Activated naive CD8-positive, alpha-beta T cell treated with anti-CD3 and anti-CD28 coated beads, Interleukin-2, amount 50 U/mL, for 24 hours (primary cell): ENCODE measurements around the gene SRD5A2.
"Not testable (repeated sequence)": the region's sequence is repeated elsewhere in the genome, so short reads cannot be mapped to it uniquely, and the experiment has no call there.

ENCODE experiments used
- ATAC-seq: fragments of 150-1000 bp; cut with Tn5 transposase; one replicate; pipeline ENCODE4 v1.10.0; 2021
- DNase-seq: peaks from one replicate; pipeline ENCODE4 v3.0.0; 2021
- H3K27ac Mint-ChIP-seq: one replicate; pipeline ENCODE4 v1.8.0; 2021; ENCODE audit warnings: mild to moderate bottlenecking, mixed read lengths
- H3K27me3 Mint-ChIP-seq: one replicate; pipeline ENCODE4 v1.8.0; 2021; ENCODE audit warnings: mixed read lengths
- H3K36me3 Mint-ChIP-seq: one replicate; pipeline ENCODE4 v1.8.0; 2021; ENCODE audit warnings: low read depth, mixed read lengths
- H3K4me1 Mint-ChIP-seq: one replicate; pipeline ENCODE4 v1.8.0; 2021; ENCODE audit warnings: mixed read lengths
- H3K4me3 Mint-ChIP-seq: one replicate; pipeline ENCODE4 v1.8.0; 2021; ENCODE audit warnings: mild to moderate bottlenecking, moderate library complexity, mixed read lengths
- H3K9me3 Mint-ChIP-seq: one replicate; pipeline ENCODE4 v1.8.0; 2021; ENCODE audit warnings: mixed read lengths

Gene SRD5A2

GRCh38 chr2:31522786-31523185, 58.0 kb downstream of the SRD5A2 start:
- ATAC-seq (no peak), DNase-seq (no peak)
- H3K4me3 Mint-ChIP-seq, result no peak overlapping the region
- H3K36me3 Mint-ChIP-seq, result no peaks in the 10 kb centered on the region
- H3K27me3 Mint-ChIP-seq, result peaks cover 16% of the 10 kb centered on the region
- H3K4me1 Mint-ChIP-seq, result no peaks in the 10 kb centered on the region
- H3K9me3 Mint-ChIP-seq, result no peaks in the 10 kb centered on the region
- H3K27ac Mint-ChIP-seq, result no peak overlapping the region

DNA sequence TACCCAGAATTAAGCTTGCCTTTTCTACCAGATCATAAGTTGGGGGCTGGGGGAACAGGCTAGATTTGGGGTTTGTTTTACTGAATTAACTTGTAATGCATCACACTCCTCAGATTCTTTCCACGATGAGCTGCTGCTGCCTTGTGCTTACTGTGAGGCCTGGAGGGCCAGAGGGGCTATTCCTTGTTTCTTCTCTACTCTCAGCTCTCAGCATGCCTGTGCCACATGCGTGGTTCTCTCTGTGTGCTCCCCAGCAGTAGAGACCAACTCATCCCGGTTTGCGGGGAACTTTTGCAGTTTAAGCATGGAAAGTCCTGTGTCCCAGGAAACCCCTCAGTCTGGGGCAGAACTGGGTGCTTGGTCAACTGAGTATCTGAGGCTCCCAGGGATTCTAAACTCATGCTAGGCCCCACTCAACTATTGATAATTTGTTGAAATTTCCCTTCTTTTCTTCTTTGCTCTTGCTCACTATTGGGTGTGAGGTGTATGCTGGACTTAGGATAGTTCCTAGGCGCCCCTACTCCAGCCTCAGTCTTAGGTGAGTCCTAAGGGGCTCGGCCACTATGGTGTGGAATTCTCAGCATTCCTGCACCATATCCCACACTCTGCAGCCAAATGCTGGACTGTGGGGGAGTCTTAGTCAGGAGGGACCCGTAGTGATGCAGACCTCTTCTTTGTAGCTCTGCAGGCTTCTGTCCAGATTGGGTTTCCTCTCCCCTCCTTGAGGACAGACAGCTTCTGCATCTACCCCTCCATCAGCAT, 63.1 kb downstream of the SRD5A2 start:
- ATAC-seq (no peak), DNase-seq (no peak)
- Mint-ChIP-seq H3K9me3 (no peaks in the 10 kb centered on the region), H3K4me3 (no peak overlapping the region), H3K27me3 (peaks cover 5% of the 10 kb centered on the region), H3K27ac (no peak overlapping the region), H3K4me1 (no peaks in the 10 kb centered on the region), H3K36me3 (no peaks in the 10 kb centered on the region)

DNA sequence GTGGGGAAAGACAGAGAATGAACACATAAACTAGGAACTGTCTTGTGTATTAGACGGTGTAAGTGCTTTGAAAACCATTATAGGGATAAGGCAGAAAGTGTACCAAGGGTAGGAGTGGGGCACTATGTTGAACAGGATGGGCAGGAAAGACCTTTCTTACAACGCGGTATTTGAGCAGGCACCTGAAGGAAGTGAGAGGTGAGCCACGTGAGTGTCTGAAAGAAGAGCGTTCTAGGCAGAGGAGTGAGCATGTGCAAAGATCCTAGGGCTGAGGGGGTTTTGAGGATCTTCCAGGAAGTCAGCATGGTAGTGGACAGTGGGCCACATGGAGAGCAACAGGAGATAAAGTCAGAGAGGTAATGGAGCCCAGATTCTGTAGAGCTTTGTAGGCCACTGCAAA, 65.2 kb downstream of the SRD5A2 start:
- no peak for ATAC-seq
- no peak overlapping the region for H3K4me3 Mint-ChIP-seq
- H3K4me1 Mint-ChIP-seq, result no peaks in the 10 kb centered on the region
- no peaks in the 10 kb centered on the region for H3K9me3 Mint-ChIP-seq
- no peaks in the 10 kb centered on the region for H3K36me3 Mint-ChIP-seq
- H3K27ac Mint-ChIP-seq, result no peak overlapping the region
- H3K27me3 Mint-ChIP-seq, result peaks cover 2% of the 10 kb centered on the region
- DNase-seq, result no peak

GRCh38 chr2:31513553-31513952, 67.2 kb downstream of the SRD5A2 start:
- no peaks in the 10 kb centered on the region for H3K36me3 Mint-ChIP-seq
- DNase-seq, result no peak
- ATAC-seq, result no peak
- no peaks in the 10 kb centered on the region for H3K9me3 Mint-ChIP-seq
- no peak overlapping the region for H3K27ac Mint-ChIP-seq
- H3K4me3 Mint-ChIP-seq, result no peak overlapping the region
- peaks cover 4% of the 10 kb centered on the region for H3K27me3 Mint-ChIP-seq
- H3K4me1 Mint-ChIP-seq, result no peaks in the 10 kb centered on the region

GRCh38 chr2:31511376-31511775, 69.4 kb downstream of the SRD5A2 start:
- Mint-ChIP-seq H3K36me3 (no peaks in the 10 kb centered on the region), H3K27me3 (peaks cover 9% of the 10 kb centered on the region), H3K4me1 (no peaks in the 10 kb centered on the region), H3K4me3 (no peak overlapping the region), H3K9me3 (no peaks in the 10 kb centered on the region), H3K27ac (no peak overlapping the region)
- no peak for DNase-seq
- ATAC-seq, result no peak

DNA sequence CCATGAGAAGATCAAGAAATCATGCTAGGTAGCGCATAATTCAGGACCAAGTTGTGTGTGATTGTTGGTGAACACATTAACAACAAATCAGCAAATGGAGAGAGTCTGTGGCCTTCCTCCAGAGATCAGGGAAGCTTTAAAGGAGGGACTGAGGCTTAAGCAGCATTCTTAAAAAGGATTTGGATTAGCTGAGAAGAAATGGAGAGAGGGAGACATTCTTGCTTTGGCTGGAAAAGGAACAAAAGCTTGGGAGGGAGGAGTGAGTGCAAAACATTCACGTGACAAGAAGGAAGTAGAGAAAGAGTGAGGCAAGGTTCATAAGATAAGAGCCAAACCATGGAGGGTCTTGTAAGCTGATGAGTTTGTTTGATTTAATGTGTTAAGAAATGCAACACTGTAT, 75.6 kb downstream of the SRD5A2 start:
- ATAC-seq (no peak), DNase-seq (no peak)
- H3K4me1 Mint-ChIP-seq, result no peaks in the 10 kb centered on the region
- H3K27ac Mint-ChIP-seq, result no peak overlapping the region
- H3K27me3 Mint-ChIP-seq, result peaks cover 10% of the 10 kb centered on the region
- H3K4me3 Mint-ChIP-seq, result no peak overlapping the region
- no peaks in the 10 kb centered on the region for H3K36me3 Mint-ChIP-seq
- no peaks in the 10 kb centered on the region for H3K9me3 Mint-ChIP-seq

- no peak overlapping the region for H3K27ac Mint-ChIP-seq
- H3K9me3 Mint-ChIP-seq, result no peaks in the 10 kb centered on the region
- no peak for DNase-seq
- H3K36me3 Mint-ChIP-seq, result no peaks in the 10 kb centered on the region
- no peak overlapping the region for H3K4me3 Mint-ChIP-seq
- no peaks in the 10 kb centered on the region for H3K4me1 Mint-ChIP-seq
- H3K27me3 Mint-ChIP-seq, result peaks cover 10% of the 10 kb centered on the region
- no peak for ATAC-seq
Observed at GRCh38 chr2:31504311-31504710, 76.4 kb downstream of the SRD5A2 start.

DNA sequence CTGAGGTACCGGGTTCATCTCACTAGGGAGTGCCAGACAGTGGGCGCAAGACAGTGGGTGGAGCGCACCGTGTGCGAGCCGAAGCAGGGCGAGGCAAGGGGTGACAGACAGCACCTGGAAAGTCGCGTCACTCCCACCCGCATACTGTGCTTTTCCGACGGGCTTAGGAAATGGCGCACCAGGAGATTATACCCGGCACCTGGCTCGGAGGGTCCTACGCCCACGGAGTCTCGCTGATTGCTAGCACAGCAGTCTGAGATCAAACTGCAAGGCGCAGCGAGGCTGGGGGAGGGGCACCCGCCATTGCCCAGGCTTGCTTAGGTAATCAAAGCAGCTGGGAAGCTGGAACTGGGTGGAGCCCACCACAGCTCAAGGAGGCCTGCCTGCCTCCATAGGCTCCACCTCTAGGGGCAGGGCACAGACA, 84.3 kb downstream of the SRD5A2 start:
- not testable (repeated sequence) for H3K27ac Mint-ChIP-seq, H3K9me3 Mint-ChIP-seq, H3K4me1 Mint-ChIP-seq, DNase-seq, ATAC-seq, H3K36me3 Mint-ChIP-seq, H3K4me3 Mint-ChIP-seq
- H3K27me3 Mint-ChIP-seq, result peaks cover 14% of the 10 kb centered on the region

- not testable (repeated sequence) for H3K4me3 Mint-ChIP-seq, H3K4me1 Mint-ChIP-seq, H3K27ac Mint-ChIP-seq, H3K9me3 Mint-ChIP-seq, ATAC-seq, H3K36me3 Mint-ChIP-seq, DNase-seq
- H3K27me3 Mint-ChIP-seq, result peaks cover 31% of the 10 kb centered on the region
Observed at GRCh38 chr2:31489339-31489738, 91.4 kb downstream of the SRD5A2 start.

GRCh38 chr2:31483246-31483645, 97.5 kb downstream of the SRD5A2 start:
- DNase-seq, result no peak
- peaks cover 27% of the 10 kb centered on the region for H3K27me3 Mint-ChIP-seq

DNA sequence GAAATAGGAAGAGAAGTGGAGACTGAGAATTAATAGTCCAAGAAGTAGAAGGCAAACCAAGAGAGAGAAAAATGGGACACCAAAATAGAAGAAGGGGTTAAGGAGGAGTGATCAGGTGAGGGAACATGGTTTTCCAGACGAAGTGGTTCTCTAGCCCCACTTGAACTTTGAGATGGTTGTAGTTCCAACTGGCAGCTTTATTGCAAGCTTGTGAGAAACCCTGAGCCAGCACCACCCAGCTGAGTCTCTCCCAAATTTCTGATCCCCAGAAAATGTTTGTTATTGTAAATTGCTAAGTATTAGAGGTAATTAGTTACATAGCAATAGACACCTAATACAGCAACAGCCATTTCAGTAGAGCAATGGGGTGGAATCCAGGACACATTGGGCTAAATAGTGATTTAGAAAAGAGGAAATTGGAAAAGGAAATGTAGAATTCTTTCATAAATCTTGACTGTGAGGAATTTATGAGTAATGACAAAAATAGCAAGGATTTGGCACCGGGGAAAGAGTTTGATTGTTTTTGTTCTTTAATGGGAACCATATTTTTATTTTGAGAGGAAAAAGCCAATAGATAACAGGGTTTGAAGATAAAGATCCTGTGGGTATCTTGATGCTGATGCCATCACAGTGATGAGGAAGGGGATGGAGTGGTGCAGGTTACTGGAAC, 104.1 kb downstream of the SRD5A2 start:
- Mint-ChIP-seq H3K36me3 (no peaks in the 10 kb centered on the region), H3K4me3 (no peak overlapping the region), H3K4me1 (no peaks in the 10 kb centered on the region), H3K27me3 (peaks cover 8% of the 10 kb centered on the region), H3K27ac (no peak overlapping the region), H3K9me3 (no peaks in the 10 kb centered on the region)
- ATAC-seq, result no peak
- no peak for DNase-seq

More at GRCh38 chr2:31483246-31483645, 97.5 kb downstream of the SRD5A2 start:
- Mint-ChIP-seq H3K27ac (no peak overlapping the region), H3K4me3 (no peak overlapping the region), H3K4me1 (no peaks in the 10 kb centered on the region), H3K9me3 (no peaks in the 10 kb centered on the region), H3K36me3 (no peaks in the 10 kb centered on the region)
- ATAC-seq, result no peak

GRCh38 chr2:31475692-31476091, 105.0 kb downstream of the SRD5A2 start:
- Mint-ChIP-seq H3K27me3 (peaks cover 5% of the 10 kb centered on the region), H3K36me3 (no peaks in the 10 kb centered on the region), H3K27ac (no peak overlapping the region), H3K4me1 (no peaks in the 10 kb centered on the region), H3K4me3 (no peak overlapping the region), H3K9me3 (no peaks in the 10 kb centered on the region)
- ATAC-seq (no peak), DNase-seq (no peak)

- H3K27me3 Mint-ChIP-seq, result peaks cover 5% of the 10 kb centered on the region
- no peaks in the 10 kb centered on the region for H3K9me3 Mint-ChIP-seq
Observed at GRCh38 chr2:31474296-31474695, 106.4 kb downstream of the SRD5A2 start.

More at GRCh38 chr2:31474296-31474695, 106.4 kb downstream of the SRD5A2 start:
- no peak overlapping the region for H3K27ac Mint-ChIP-seq
- DNase-seq (no peak), ATAC-seq (no peak)
- H3K4me1 Mint-ChIP-seq, result no peaks in the 10 kb centered on the region
- no peak overlapping the region for H3K4me3 Mint-ChIP-seq
- H3K36me3 Mint-ChIP-seq, result no peaks in the 10 kb centered on the region
